ENCODE data around the gene KCNQ1.

- no peak for TF ChIP-seq CTCF (conservative IDR thresholded peaks at IDR 0.05)
- TF ChIP-seq EZH2 (IDR thresholded peaks at IDR 0.05; ENCODE audit: low read depth), result no peak
These were observed 127.9 kb downstream of the KCNQ1 start for GRCh38 chr11:2572491-2573239.
